HEK293 (cell line): Measurements from ENCODE around the gene DNAJB8.

Experiments used
- WT1 ChIP-seq: fragments of 450-650 bp; formaldehyde crosslinking; IDR thresholded peaks from 2 replicates; pipeline ENCODE4 v1.5.1; 2016; ENCODE audit warnings: missing biosample characterization, missing genetic modification characterization
- YY1 ChIP-seq: fragments of 450-650 bp; formaldehyde crosslinking; IDR thresholded peaks from 2 replicates; pipeline ENCODE4 v1.5.1; 2018; ENCODE audit warnings: missing biosample characterization, missing genetic modification characterization
- ZFP41 ChIP-seq: fragments of 450-650 bp; formaldehyde crosslinking; IDR thresholded peaks from 2 replicates; pipeline ENCODE4 v1.5.1; 2016; ENCODE audit warnings: missing biosample characterization, missing genetic modification characterization, borderline replicate concordance
- ZFP69B ChIP-seq: fragments of 450-650 bp; formaldehyde crosslinking; IDR thresholded peaks from 2 replicates; pipeline ENCODE4 v1.5.1; 2016; ENCODE audit warnings: missing biosample characterization, missing genetic modification characterization
- ZNF114 ChIP-seq: fragments of 450-650 bp; formaldehyde crosslinking; IDR thresholded peaks from 2 replicates; pipeline ENCODE4 v1.5.0; 2017; ENCODE audit warnings: missing biosample characterization, missing genetic modification characterization
- ZNF121 ChIP-seq: fragments of 450-650 bp; formaldehyde crosslinking; IDR thresholded peaks from 2 replicates; pipeline ENCODE4 v1.5.1; 2016; ENCODE audit warnings: missing biosample characterization, missing genetic modification characterization
- ZNF274 ChIP-seq, 2 experiments: fragments of 200-500 bp in 1 of 2; fragments of 450-650 bp in 1 of 2; sonication (Bioruptor generic) in 1 of 2; formaldehyde crosslinking in 1 of 2; IDR thresholded peaks; 2 replicates each; pipeline versions ENCODE4 v1.5.1 to v1.6.1; 2014 to 2016; ENCODE audit warnings: borderline replicate concordance in 1 of 2, inconsistent platforms in 1 of 2, low read length in 1 of 2, missing biosample characterization in 1 of 2, missing genetic modification characterization in 1 of 2
- ZNF660 ChIP-seq: fragments of 450-650 bp; IDR thresholded peaks from 2 replicates; pipeline ENCODE4 v1.5.1; 2018; ENCODE audit warnings: missing biosample characterization, mild to moderate bottlenecking, missing genetic modification characterization
- TF ChIP-seq, protein P1 (sequence below): fragments of 450-650 bp; formaldehyde crosslinking; IDR thresholded peaks from 2 replicates; pipeline ENCODE4 v1.5.1; 2016; ENCODE audit warnings: missing biosample characterization, missing genetic modification characterization

DNA sequence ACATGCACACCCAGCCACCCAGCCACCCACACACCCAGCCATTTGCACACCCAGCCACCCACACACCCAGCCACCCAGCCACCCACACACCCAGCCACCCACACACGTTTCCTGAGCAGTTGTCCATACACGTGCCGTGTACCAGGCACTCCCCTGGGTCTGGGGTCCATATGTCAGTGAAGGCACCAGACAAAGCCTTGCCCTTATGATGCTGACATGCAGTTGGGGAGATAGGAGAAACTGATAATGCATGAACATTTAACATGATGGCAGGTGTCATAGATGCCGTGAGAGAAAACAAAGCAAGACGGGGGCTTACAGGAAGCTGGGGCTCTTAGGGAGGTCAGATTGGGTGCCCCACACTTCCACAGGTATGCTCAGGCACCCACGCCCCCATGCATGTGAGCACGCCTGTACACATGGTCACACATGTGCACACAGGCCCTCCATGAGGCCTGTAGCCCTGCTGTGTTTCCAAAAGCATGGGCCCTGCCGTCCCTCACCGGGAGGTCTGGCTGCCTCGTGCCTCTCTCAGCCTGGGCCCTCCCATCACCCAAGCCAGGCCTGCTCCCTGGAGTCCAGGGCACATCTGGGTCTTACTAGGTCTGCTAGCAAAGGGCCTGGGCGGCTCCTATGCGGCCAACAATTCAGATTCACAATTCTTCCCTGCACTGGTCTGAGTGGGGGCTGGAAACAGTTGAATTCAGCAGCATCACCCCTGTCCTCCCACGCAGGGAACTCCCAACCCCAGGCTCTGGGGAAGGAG lies 3.6 kb upstream of the DNAJB8 start:
- TF ChIP-seq ZNF660 (tag by site-specific recombination) (no peak), YY1 (tag by site-specific recombination) (no peak), WT1 (tag by site-specific recombination) (no peak), ZNF274 (IDR thresholded peaks at IDR 0.05; ENCODE audit: low read length) (no peak), ZNF274 (tag by site-specific recombination; IDR thresholded peaks at IDR 0.05; ENCODE audit: borderline replicate concordance) (no peak), ZFP69B (tag by site-specific recombination) (no peak), ZFP41 (tag by site-specific recombination) (no peak), ZNF114 (tag by site-specific recombination) (no peak), ZNF121 (tag by site-specific recombination) (no peak)
- TF ChIP-seq, protein P1, sequence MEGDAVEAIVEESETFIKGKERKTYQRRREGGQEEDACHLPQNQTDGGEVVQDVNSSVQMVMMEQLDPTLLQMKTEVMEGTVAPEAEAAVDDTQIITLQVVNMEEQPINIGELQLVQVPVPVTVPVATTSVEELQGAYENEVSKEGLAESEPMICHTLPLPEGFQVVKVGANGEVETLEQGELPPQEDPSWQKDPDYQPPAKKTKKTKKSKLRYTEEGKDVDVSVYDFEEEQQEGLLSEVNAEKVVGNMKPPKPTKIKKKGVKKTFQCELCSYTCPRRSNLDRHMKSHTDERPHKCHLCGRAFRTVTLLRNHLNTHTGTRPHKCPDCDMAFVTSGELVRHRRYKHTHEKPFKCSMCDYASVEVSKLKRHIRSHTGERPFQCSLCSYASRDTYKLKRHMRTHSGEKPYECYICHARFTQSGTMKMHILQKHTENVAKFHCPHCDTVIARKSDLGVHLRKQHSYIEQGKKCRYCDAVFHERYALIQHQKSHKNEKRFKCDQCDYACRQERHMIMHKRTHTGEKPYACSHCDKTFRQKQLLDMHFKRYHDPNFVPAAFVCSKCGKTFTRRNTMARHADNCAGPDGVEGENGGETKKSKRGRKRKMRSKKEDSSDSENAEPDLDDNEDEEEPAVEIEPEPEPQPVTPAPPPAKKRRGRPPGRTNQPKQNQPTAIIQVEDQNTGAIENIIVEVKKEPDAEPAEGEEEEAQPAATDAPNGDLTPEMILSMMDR (tag by site-specific recombination): no peak
